ENCODE results near the gene PPARD. TPM values are rescaled to one million over a fixed set of nuclear protein-coding genes. Genes with fewer than 3 reads are reported as not detected.
"Not testable (repeated sequence)": the region's sequence is repeated elsewhere in the genome, so short reads cannot be mapped to it uniquely, and the experiment has no call there.

Gene PPARD
- total RNA-seq, 2 donors from 2014 or later = 15.8 to 38.4 TPM

DNA sequence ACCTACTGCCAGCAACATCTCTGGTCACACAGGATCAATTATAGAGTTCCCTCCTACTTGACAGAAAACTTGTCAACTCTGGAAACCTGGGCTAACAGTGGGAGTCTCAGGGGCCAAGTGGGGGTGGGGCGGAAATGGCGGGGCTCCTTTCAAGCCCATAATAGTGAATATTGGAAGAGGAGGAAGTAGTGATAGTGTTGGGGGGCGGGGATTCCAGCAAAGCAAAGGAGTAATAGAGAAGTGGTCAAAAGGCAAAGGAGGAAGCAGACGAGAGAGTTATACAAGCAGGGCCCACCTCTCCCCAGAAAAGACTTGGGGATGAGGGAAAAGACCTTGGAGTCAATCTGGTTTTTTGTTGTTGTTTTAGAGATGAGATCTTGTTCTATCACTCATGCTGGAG lies 42.7 kb upstream of the PPARD start:
- ATAC-seq (ENCODE audit: insufficient number of reproducible peaks, low FRiP score, low read depth) = no peak
- Histone ChIP-seq H3K4me1 (ENCODE audit: control insufficient read depth in 1 of 2, low read depth in 2 of 2) (peaks cover 0 to 14% of the 10 kb centered on the region in 2 donors), H3K9me3 (no peaks in the 10 kb centered on the region), H3K27ac (no peak overlapping the region), H3K27me3 (replicated peaks; ENCODE audit: insufficient read depth) (no peaks in the 10 kb centered on the region), H3K36me3 (peaks cover 10% of the 10 kb centered on the region), H3K4me3 (peak overlapping the region; percentile 12)
- TF ChIP-seq, protein P1, sequence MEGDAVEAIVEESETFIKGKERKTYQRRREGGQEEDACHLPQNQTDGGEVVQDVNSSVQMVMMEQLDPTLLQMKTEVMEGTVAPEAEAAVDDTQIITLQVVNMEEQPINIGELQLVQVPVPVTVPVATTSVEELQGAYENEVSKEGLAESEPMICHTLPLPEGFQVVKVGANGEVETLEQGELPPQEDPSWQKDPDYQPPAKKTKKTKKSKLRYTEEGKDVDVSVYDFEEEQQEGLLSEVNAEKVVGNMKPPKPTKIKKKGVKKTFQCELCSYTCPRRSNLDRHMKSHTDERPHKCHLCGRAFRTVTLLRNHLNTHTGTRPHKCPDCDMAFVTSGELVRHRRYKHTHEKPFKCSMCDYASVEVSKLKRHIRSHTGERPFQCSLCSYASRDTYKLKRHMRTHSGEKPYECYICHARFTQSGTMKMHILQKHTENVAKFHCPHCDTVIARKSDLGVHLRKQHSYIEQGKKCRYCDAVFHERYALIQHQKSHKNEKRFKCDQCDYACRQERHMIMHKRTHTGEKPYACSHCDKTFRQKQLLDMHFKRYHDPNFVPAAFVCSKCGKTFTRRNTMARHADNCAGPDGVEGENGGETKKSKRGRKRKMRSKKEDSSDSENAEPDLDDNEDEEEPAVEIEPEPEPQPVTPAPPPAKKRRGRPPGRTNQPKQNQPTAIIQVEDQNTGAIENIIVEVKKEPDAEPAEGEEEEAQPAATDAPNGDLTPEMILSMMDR (IDR thresholded peaks at IDR 0.05) = no peak
- no peak for DNase-seq (ENCODE audit: low spot score)

DNA sequence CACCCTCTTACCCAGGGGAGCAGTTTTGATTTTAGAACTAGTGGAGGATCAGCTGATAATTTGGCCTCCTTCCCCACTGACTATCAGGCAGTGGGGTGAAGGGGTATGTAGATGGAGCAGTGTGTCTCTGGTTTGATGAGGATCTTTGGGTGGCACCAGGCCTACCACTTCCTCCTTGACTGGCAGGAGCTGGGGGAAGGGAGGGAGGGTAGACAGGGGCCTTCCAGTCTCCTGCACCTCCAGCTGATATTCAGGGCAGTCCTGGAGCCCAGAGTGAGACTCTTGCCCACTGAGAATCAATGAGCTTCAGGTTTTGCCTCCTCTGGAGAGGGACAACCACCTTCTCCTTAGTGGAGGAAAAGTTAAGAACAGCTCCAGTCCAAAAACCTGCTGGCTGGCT lies 41.5 kb upstream of the PPARD start:
- DNase-seq (ENCODE audit: low spot score) = no peak
- Histone ChIP-seq H3K36me3 (no peaks in the 10 kb centered on the region), H3K4me1 (ENCODE audit: control insufficient read depth in 1 of 2, low read depth in 2 of 2) (peaks cover 0 to 14% of the 10 kb centered on the region in 2 donors), H3K27me3 (replicated peaks; ENCODE audit: insufficient read depth) (no peaks in the 10 kb centered on the region), H3K4me3 (no peak overlapping the region), H3K27ac (no peak overlapping the region), H3K9me3 (no peaks in the 10 kb centered on the region)
- ATAC-seq (ENCODE audit: insufficient number of reproducible peaks, low FRiP score, low read depth) = no peak
- TF ChIP-seq, protein P1 (IDR thresholded peaks at IDR 0.05) = no peak

DNA sequence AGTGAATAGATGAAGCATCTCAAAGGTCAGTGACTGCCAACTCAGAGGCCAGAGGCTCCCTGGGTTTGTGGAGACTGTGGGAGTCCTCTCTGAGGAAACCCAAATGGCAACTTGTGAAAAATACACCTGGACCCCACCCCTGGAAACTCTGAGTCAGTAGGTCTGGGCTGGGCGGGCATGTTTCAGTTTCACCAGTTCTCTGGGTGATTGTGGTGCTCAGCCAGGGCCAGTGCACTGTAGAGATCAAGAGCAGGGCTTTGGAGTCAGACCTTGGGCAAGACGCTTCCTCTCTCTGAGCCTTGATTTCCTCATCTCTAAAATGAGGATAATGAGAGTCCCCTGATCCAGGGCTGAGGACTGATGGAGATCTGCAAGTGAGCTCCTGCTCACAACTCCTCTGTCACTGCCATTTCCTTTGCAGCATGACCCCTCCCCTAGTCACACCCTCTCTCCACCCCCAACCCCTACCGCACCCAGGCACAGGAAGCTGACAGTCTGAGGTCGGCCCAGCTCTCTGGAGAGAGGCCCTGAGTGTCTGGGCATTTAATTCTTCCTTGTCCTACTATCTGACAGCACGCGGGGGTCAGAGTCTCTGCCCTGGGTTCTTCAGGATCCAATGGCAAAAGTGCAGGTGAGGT lies 39.6 kb upstream of the PPARD start:
- no peak overlapping the region for H3K4me3 ChIP-seq
- TF ChIP-seq, protein P1 (IDR thresholded peaks at IDR 0.05) = no peak
- DNase-seq (ENCODE audit: low spot score) (no peak), ATAC-seq (ENCODE audit: insufficient number of reproducible peaks, low FRiP score, low read depth) (no peak)
- H3K4me1 ChIP-seq (ENCODE audit: control insufficient read depth in 1 of 2, low read depth in 2 of 2) = peaks cover 0 to 4% of the 10 kb centered on the region in 2 donors
- no peak overlapping the region for H3K27ac ChIP-seq
- no peaks in the 10 kb centered on the region for H3K36me3 ChIP-seq
- no peaks in the 10 kb centered on the region for H3K9me3 ChIP-seq
- no peaks in the 10 kb centered on the region for H3K27me3 ChIP-seq (replicated peaks; ENCODE audit: insufficient read depth)

DNA sequence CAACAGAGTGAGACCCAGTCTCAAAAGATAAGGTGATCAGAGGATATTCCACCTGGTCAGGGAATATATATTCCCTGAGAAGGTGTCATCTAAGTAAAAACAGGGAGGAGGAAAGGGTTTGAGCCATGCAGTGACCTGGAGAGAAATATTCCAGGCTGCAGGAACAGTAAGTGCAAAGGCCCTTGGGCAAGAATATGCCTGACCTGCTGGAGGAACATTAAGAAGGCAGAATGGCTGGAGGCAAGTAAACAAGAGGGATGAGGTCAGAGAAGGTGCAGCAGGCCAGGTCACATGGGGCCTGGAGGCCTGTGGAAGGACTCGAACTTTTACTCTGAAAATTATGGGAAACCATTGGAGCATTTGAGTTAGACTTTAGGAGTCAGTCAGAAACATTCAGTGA lies 38.1 kb upstream of the PPARD start:
- no peaks in the 10 kb centered on the region for H3K36me3 ChIP-seq
- no peaks in the 10 kb centered on the region for H3K9me3 ChIP-seq
- TF ChIP-seq, protein P1 (IDR thresholded peaks at IDR 0.05) = no peak
- no peak for DNase-seq (ENCODE audit: low spot score)
- H3K27ac ChIP-seq = no peak overlapping the region
- H3K27me3 ChIP-seq (replicated peaks; ENCODE audit: insufficient read depth) = no peaks in the 10 kb centered on the region
- no peak for ATAC-seq (ENCODE audit: insufficient number of reproducible peaks, low FRiP score, low read depth)
- no peaks in the 10 kb centered on the region for H3K4me1 ChIP-seq (ENCODE audit: control insufficient read depth in 1 of 2, low read depth in 2 of 2)
- no peak overlapping the region for H3K4me3 ChIP-seq

DNA sequence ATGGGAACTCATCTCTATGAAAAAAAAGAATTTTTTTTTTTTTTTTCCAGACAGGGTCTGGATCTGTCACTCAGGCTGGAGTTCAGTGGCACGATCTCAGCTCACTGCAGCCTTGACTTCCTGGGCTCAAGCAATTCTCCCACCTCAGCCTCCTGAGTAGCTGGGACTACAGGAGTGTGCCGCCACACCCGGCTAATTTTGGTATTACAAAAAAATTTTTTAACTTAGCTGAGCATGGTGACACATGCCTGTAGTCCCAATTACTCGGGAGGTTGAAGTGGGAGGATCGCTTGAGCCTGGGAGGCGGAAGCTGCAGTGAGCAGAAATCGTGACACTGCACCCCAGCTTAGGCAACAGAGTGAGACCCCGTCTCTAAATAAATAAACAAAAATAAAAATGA lies 37.2 kb upstream of the PPARD start:
- Histone ChIP-seq H3K27me3 (replicated peaks; ENCODE audit: insufficient read depth) (no peaks in the 10 kb centered on the region), H3K9me3 (no peaks in the 10 kb centered on the region), H3K27ac (no peak overlapping the region), H3K4me3 (no peak overlapping the region), H3K36me3 (no peaks in the 10 kb centered on the region), H3K4me1 (ENCODE audit: control insufficient read depth in 1 of 2, low read depth in 2 of 2) (no peaks in the 10 kb centered on the region)
- DNase-seq (ENCODE audit: low spot score) (no peak), ATAC-seq (ENCODE audit: insufficient number of reproducible peaks, low FRiP score, low read depth) (no peak)
- TF ChIP-seq, protein P1 (IDR thresholded peaks at IDR 0.05) = no peak

DNA sequence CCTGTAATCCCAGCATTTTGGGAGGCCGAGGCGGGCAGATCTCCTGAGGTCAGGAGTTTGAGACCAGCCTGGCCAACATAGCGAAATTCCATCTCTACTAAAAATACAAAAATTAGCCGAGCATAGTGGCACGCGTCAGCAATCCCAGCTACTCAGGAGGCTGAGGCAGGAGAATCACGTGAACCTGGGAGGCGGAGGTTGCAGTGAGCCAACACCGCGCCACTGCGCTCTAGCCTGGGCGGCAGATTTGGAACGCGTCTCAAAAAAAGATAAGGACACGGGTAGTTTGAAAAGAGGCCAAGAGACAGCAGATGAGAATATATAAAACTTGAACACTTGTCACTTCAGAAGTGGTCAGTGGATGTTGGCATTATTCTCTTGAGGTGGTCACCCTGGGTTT lies 35.2 kb upstream of the PPARD start:
- not testable (repeated sequence) for H3K27ac ChIP-seq; ATAC-seq (ENCODE audit: insufficient number of reproducible peaks, low FRiP score, low read depth); H3K36me3 ChIP-seq; DNase-seq (ENCODE audit: low spot score); H3K9me3 ChIP-seq; H3K4me3 ChIP-seq; H3K27me3 ChIP-seq (replicated peaks; ENCODE audit: insufficient read depth); H3K4me1 ChIP-seq (ENCODE audit: control insufficient read depth in 1 of 2, low read depth in 2 of 2)

DNA sequence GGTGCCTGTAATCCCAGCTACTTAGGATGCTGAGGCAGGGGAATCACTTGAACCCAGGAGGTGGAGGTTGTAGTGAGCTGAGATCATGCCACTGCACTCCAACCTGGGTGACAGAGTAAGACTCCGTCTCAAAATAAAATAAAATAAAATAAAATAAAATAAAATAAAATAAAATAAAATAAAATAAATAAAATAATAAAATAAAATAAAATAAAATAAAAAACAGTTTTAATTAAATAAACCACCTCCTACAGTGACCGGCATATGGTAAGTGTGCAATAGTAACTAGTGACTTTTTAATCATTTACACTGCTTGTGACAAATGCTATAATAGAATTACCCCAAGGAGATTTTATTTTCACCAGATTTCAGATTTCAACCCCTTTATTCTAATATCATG lies 33.8 kb upstream of the PPARD start:
- ATAC-seq (ENCODE audit: insufficient number of reproducible peaks, low FRiP score, low read depth); H3K36me3 ChIP-seq; H3K4me1 ChIP-seq (ENCODE audit: control insufficient read depth in 1 of 2, low read depth in 2 of 2); H3K27me3 ChIP-seq (replicated peaks; ENCODE audit: insufficient read depth); DNase-seq (ENCODE audit: low spot score); H3K27ac ChIP-seq; H3K9me3 ChIP-seq; H3K4me3 ChIP-seq: not testable (repeated sequence)

Measured in thoracic aorta (tissue), 2 donors.